HepG2 (cell line): ENCODE measurements around the gene FAM43B. TPM values are rescaled to one million over a fixed set of nuclear protein-coding genes. Genes with fewer than 3 reads are reported as not detected.

ENCODE experiments used
- ATAC-seq: fragments of 200-7000 bp; cut with Tn5 transposase; 3 replicates; pipeline ENCODE4 v1.9.1; 2020; ENCODE audit warnings: mild to moderate bottlenecking, moderate library complexity
- BruUV-seq: library from RNA; stranded (reverse); fragments of 400-500 nt; replicated peaks from 2 replicates; lab custom pipeline; 2021; lab: Mats Ljungman, UMichigan
- CTCF ChIA-PET: fragments of 300-600 bp; formaldehyde crosslinking; extraction: SDS; loops from one replicate; lab custom pipeline; 2021; ENCODE audit warnings: low total read pairs, inconsistent platforms, low intra/inter-chr PET ratio; lab: Yijun Ruan, JAX
- POLR2A ChIA-PET: fragments of 350-600 bp; sonication (Branson Sonifier 250); formaldehyde crosslinking; loops from one replicate; lab custom pipeline; 2020; ENCODE audit warnings: antibody characterized with exemption, inconsistent platforms; lab: Yijun Ruan, JAX
- DNase-seq: peaks from one replicate; pipeline ENCODE4 v3.0.0-alpha.2; 2015; ENCODE audit warnings: low spot score
- FAIRE-seq: peaks from 3 replicates; lab custom pipeline; 2011; peaks lifted over from hg19 to GRCh38; lab: Jason Lieb, UNC
- H2AFZ ChIP-seq: one replicate; pipeline ENCODE4 v1.6.1; 2011; ENCODE audit warnings: low read length, inconsistent platforms
- H3K27ac ChIP-seq: fragments of 300-600 bp; 3 replicates; pipeline ENCODE4 v1.8.0; 2011; ENCODE audit warnings: mixed run types, mild to moderate bottlenecking, mixed read lengths, low read length, inconsistent platforms; ENCODE audit not compliant: insufficient read depth; ENCODE audit errors: extremely low read length
- H3K27me3 ChIP-seq, 2 experiments: fragments of 200-600 bp in 1 of 2; 2 replicates in 1 of 2; 3 replicates in 1 of 2; pipeline versions ENCODE4 v1.6.0 to v1.8.0; 2011; ENCODE audit warnings: low read length in 2 of 2, mild to moderate bottlenecking in 2 of 2, moderate library complexity in 2 of 2, inconsistent platforms in 1 of 2; ENCODE audit not compliant: insufficient read depth in 2 of 2, control insufficient read depth in 1 of 2
- H3K36me3 ChIP-seq, 2 experiments: fragments of 200-600 bp in 1 of 2; replicated peaks in 1 of 2; 2 replicates in 1 of 2; 3 replicates in 1 of 2; pipeline versions ENCODE4 v1.5.1 to v1.8.0; 2011; ENCODE audit warnings: low read length in 2 of 2, inconsistent platforms in 1 of 2; ENCODE audit not compliant: insufficient read depth in 2 of 2, control insufficient read depth in 1 of 2
- H3K4me1 ChIP-seq: 2 replicates; pipeline ENCODE4 v1.5.1; 2012; ENCODE audit warnings: low read length, inconsistent platforms; ENCODE audit not compliant: insufficient read depth
- H3K4me2 ChIP-seq: 2 replicates; pipeline ENCODE4 v1.6.0; 2011; ENCODE audit warnings: low read depth, low read length, inconsistent platforms
- H3K4me3 ChIP-seq, 3 experiments: fragments of 200-600 bp in 1 of 3; sonication (generic), shearing (Covaris generic) in 1 of 3; replicated peaks in 1 of 3; 2 replicates each; pipeline ENCODE4 v1.5.1; 2011 to 2016; ENCODE audit warnings: low read length in 3 of 3, inconsistent platforms in 2 of 3, low read depth in 2 of 3, mild to moderate bottlenecking in 2 of 3, control low read depth in 1 of 3, mixed read lengths in 1 of 3; ENCODE audit not compliant: insufficient read depth in 1 of 3
- H3K79me2 ChIP-seq: one replicate; pipeline ENCODE4 v1.6.1; 2011; ENCODE audit warnings: low read length, inconsistent platforms; ENCODE audit not compliant: insufficient read depth
- H3K9ac ChIP-seq: 2 replicates; pipeline ENCODE4 v1.6.0; 2011; ENCODE audit warnings: mild to moderate bottlenecking, low read depth, low read length, inconsistent platforms; ENCODE audit not compliant: insufficient read depth
- H3K9me3 ChIP-seq: 2 replicates; pipeline ENCODE4 v1.5.1; 2012; ENCODE audit warnings: mild to moderate bottlenecking, low read length
- H4K20me1 ChIP-seq: 2 replicates; pipeline ENCODE4 v1.6.0; 2011; ENCODE audit warnings: inconsistent platforms, mild to moderate bottlenecking, low read length, moderate library complexity; ENCODE audit not compliant: insufficient read depth
- EP300 ChIP-seq, 3 experiments: sonication (generic) in 1 of 3; formaldehyde crosslinking in 1 of 3; IDR thresholded peaks; 2 replicates each; pipeline versions ENCODE4 v1.5.1 to v1.6.1; 2011 to 2020; ENCODE audit warnings: low read depth in 2 of 3, low read length in 2 of 3, borderline replicate concordance in 1 of 3, improper control_type of control experiment in 1 of 3, mild to moderate bottlenecking in 1 of 3, missing genetic modification reagents in 1 of 3, moderate library complexity in 1 of 3
- FIP1L1 ChIP-seq: fragments of 200-400 bp; formaldehyde crosslinking; IDR thresholded peaks from 2 replicates; pipeline ENCODE4 v1.6.1; 2018; ENCODE audit warnings: low read depth, mild to moderate bottlenecking, low read length, moderate library complexity, borderline replicate concordance; ENCODE audit not compliant: insufficient read depth
- MTF2 ChIP-seq: sonication (generic); formaldehyde crosslinking; IDR thresholded peaks from 2 replicates; pipeline ENCODE4 v1.5.0; 2020; ENCODE audit warnings: missing genetic modification reagents, borderline replicate concordance
- NPAS2 ChIP-seq: sonication (generic); formaldehyde crosslinking; IDR thresholded peaks from 2 replicates; pipeline ENCODE4 v1.8.0; 2022; ENCODE audit warnings: mild to moderate bottlenecking, missing genetic modification reagents, borderline replicate concordance
- PHF21A ChIP-seq: sonication (generic); formaldehyde crosslinking; IDR thresholded peaks from 2 replicates; pipeline ENCODE4 v1.5.0; 2020; ENCODE audit warnings: mild to moderate bottlenecking, missing genetic modification reagents
- RCOR2 ChIP-seq: IDR thresholded peaks from 2 replicates; pipeline ENCODE4 v1.6.1; 2016; ENCODE audit warnings: missing biosample characterization, missing genetic modification reagents
- YY1 ChIP-seq: IDR thresholded peaks from 2 replicates; pipeline ENCODE4 v1.6.1; 2011; ENCODE audit warnings: low read length, low read depth, moderate library complexity, mild to moderate bottlenecking; ENCODE audit not compliant: insufficient read depth, insufficient replicate concordance
- ZNF136 ChIP-seq: sonication (generic); formaldehyde crosslinking; IDR thresholded peaks from 2 replicates; pipeline ENCODE4 v1.8.1; 2022; ENCODE audit warnings: low read depth, mild to moderate bottlenecking, moderate library complexity, missing genetic modification reagents
- ZNF30 ChIP-seq: sonication (generic); formaldehyde crosslinking; IDR thresholded peaks from 2 replicates; pipeline ENCODE4 v1.5.0; 2020; ENCODE audit warnings: mild to moderate bottlenecking, missing genetic modification reagents
- ZNF607 ChIP-seq: sonication (generic); formaldehyde crosslinking; IDR thresholded peaks from 2 replicates; pipeline ENCODE4 v1.5.1; 2020; ENCODE audit warnings: missing genetic modification reagents, mild to moderate bottlenecking, borderline replicate concordance
- ZNF713 ChIP-seq: sonication (generic); formaldehyde crosslinking; IDR thresholded peaks from 2 replicates; pipeline ENCODE4 v1.4.0; 2020; ENCODE audit warnings: mild to moderate bottlenecking, missing genetic modification reagents
- ZNF776 ChIP-seq: sonication (generic); formaldehyde crosslinking; IDR thresholded peaks from 2 replicates; pipeline ENCODE4 v1.4.0; 2020; ENCODE audit warnings: mild to moderate bottlenecking, missing genetic modification reagents
- WGBS: methylation state at CpG from one replicate; pipeline ENCODE4 v1.1.6; 2017; ENCODE audit warnings: low lambda C conversion rate; 5-methylcytosine and 5-hydroxymethylcytosine counted together
- in situ Hi-C: cut with HindIII; loops from 2 replicates; pipeline ENCODE4 v1.10.0; 2017; ENCODE audit warnings: low pct_unique_long_range_greater_than_20kb; ENCODE audit not compliant: extremely low pct_ligation_motif_present
- intact Hi-C: fragments of 100-400 bp; cut with micrococcal nuclease; formaldehyde crosslinking; loops from one replicate; pipeline ENCODE4 v1.10.0; 2022; ENCODE audit not compliant: unreplicated experiment
- polyA plus RNA-seq, 8 experiments: library from polyadenylated mRNA; depleted of rRNA in 3 of 8; stranded (reverse) in 7 of 8; unstranded in 1 of 8; fragments of >200 nt; fragmentation: Illumina TruSeq in 4 of 8; extraction: Trizol in 4 of 8; gene quantifications; 2 replicates each; pipeline versions ENCODE4 v1.2.1 to v1.2.3, GENCODE V29; 2011 to 2016; ENCODE audit warnings: low read depth in 4 of 8, missing spikeins in 1 of 8, mixed read lengths in 1 of 8; ENCODE audit not compliant: insufficient read depth in 1 of 8
- total RNA-seq, 5 experiments: library from RNA; depleted of rRNA; stranded (reverse); fragments of >200 nt; fragmentation: Illumina TruSeq; extraction: Trizol; gene quantifications; 2 replicates each; pipeline ENCODE4 v1.2.3, GENCODE V29; 2016; ENCODE audit warnings: low read depth in 1 of 5

Gene FAM43B
- total and polyA plus RNA-seq, 2 of the 13 experiments (the other 11 are each of a cell fraction or from before 2014, with no cell fraction given): 0.63 to 3.7 TPM

DNA sequence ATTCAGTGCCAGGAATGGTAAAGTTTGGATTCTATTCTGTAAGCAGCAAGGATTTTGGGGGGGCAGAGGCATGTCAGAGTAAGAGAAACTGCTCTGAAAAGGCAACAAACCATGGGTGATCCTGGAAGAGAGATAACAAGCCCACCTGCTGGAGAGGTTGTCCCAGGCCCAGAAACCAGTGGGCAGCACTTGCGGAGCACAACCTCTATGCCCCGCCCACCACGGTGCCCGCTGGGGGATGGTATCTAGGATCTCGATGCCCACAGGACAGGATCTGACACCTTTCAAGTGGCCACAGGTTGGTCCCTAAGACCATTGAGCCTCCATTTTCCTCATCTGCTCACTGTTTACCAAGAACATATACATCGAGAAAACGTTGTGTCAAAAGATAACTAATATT is 24.2 kb upstream of the FAM43B start:
- peaks cover 7% of the 10 kb centered on the region for H3K4me1 ChIP-seq
- POLR2A ChIA-PET: no interaction called here
- H3K79me2 ChIP-seq: no peaks in the 10 kb centered on the region
- H3K4me2 ChIP-seq: no peak overlapping the region
- CTCF ChIA-PET: no interaction called here
- intact Hi-C loops (no loop called here), in situ Hi-C loops (no loop called here)
- no peak overlapping the region for H2AFZ ChIP-seq
- H3K36me3 ChIP-seq: no peaks in the 10 kb centered on the region
- ATAC-seq (no peak), FAIRE-seq (no peak), DNase-seq (no peak)
- 2% methylated on average over 4 of the region's 7 CpGs for WGBS
- H3K9ac ChIP-seq: no peak overlapping the region
- H3K9me3 ChIP-seq: no peaks in the 10 kb centered on the region
- BruUV-seq: no TSS peak
- H3K27ac ChIP-seq: no peak overlapping the region
- no peak for TF ChIP-seq MTF2 (CRISPR knock-in tag)
- TF ChIP-seq ZNF776 (CRISPR knock-in tag): no peak
- TF ChIP-seq YY1: no peak
- TF ChIP-seq ZNF136 (CRISPR knock-in tag): no peak
- TF ChIP-seq EP300 (IDR thresholded peaks at IDR 0.05; ENCODE audit: low read depth in 2 of 2, low read length in 2 of 2): no peak
- TF ChIP-seq EP300 (CRISPR knock-in tag; IDR thresholded peaks at IDR 0.05; ENCODE audit: borderline replicate concordance): no peak
- no peak for TF ChIP-seq FIP1L1
- TF ChIP-seq ZNF713 (CRISPR knock-in tag): no peak
- no peak for TF ChIP-seq ZNF30
- no peak for TF ChIP-seq RCOR2 (CRISPR knock-in tag)
- H4K20me1 ChIP-seq: no peaks in the 10 kb centered on the region
- peaks cover 3 to 22% of the 10 kb centered on the region in 2 experiments; a peak in 3 of 5 replicates for H3K27me3 ChIP-seq
- H3K4me3 ChIP-seq: no peak overlapping the region

DNA sequence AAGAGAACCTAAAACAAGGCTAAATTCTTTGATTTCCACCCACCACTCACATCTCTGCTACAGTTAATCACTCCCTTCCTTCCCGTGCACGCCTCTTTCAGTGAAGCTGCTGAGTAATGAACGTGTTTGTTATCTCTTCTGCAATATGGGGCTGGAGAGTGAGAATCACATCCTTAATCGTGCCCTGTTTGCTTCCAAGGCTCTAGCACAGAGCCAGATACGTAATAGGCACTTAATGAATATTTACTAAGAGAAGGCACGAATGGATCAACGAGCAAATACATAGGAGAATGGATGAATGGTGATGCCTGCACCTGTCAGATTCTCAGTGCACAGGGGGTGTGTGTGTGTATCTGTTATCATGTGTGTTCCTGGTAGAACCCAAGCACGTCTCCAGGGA is 22.1 kb upstream of the FAM43B start:
- H4K20me1 ChIP-seq: no peaks in the 10 kb centered on the region
- H3K4me1 ChIP-seq: peaks cover 7% of the 10 kb centered on the region
- TF ChIP-seq PHF21A (CRISPR knock-in tag) (no peak), ZNF607 (CRISPR knock-in tag) (no peak), NPAS2 (CRISPR knock-in tag) (no peak)
- no TSS peak for BruUV-seq
- intact Hi-C loops: no loop called here
- no peak for FAIRE-seq
- no peak overlapping the region for H3K4me2 ChIP-seq
- 3% methylated on average over 8 of the region's 8 CpGs for WGBS
- H2AFZ ChIP-seq: no peak overlapping the region
- no peaks in the 10 kb centered on the region for H3K36me3 ChIP-seq
- in situ Hi-C loops: loop anchor here (5.0 kb wide), 1 partner anchor 107 kb away; no protein-coding TSS in a partner anchor
- no peaks in the 10 kb centered on the region for H3K9me3 ChIP-seq
- POLR2A ChIA-PET: no interaction called here
- ATAC-seq: no peak
- peaks cover 3 to 35% of the 10 kb centered on the region in 2 experiments; a peak in 4 of 5 replicates for H3K27me3 ChIP-seq
- CTCF ChIA-PET: no interaction called here
- no peaks in the 10 kb centered on the region for H3K79me2 ChIP-seq
- DNase-seq: no peak
- no peak overlapping the region for H3K4me3 ChIP-seq
- H3K9ac ChIP-seq: no peak overlapping the region
- H3K27ac ChIP-seq: no peak overlapping the region
